GM18870 (cell line): ENCODE measurements around the gene SLC43A1.

Source experiments
- ATAC-seq: cut with Tn5 transposase; IDR thresholded peaks from one replicate; pipeline ENCODE4 v1.9.1; 2021; ENCODE audit warnings: moderate library complexity; ENCODE audit not compliant: unreplicated experiment

Gene SLC43A1

DNA sequence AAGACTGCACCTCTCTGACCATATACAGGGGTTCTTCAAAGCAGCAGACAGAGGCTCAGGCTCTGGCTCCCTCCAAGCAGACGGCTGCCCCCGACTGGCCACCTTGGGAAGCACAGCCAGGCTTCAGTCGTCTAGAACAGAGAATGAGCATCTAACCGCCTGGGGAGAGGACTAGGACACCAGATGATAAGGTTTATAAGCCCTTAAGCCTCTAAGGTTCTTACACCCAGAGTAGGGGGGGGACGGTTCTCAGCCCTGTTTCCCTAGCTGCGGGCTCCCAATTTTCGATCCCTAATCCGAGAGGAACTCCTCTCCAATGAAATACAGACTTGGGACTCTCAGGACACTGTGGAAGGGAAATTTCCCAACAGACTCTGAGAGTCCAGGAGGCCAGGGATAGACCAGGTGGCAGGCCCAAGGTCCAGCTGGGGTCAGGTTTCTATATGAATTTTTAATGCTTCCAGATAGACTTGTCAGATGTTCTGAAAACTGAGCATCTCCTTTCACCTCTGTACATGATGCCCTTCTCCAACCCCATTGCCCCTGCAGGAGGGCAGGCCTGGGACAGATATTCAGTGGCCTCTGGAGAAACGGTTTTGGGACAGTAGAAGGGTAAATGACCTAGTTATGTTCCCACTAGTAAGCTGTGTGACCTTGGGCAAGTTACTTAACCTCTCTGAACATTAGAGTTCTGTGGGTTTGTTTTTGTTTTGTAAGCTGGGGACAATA, 34.9 kb downstream of the SLC43A1 start:
- ATAC-seq = no peak

DNA sequence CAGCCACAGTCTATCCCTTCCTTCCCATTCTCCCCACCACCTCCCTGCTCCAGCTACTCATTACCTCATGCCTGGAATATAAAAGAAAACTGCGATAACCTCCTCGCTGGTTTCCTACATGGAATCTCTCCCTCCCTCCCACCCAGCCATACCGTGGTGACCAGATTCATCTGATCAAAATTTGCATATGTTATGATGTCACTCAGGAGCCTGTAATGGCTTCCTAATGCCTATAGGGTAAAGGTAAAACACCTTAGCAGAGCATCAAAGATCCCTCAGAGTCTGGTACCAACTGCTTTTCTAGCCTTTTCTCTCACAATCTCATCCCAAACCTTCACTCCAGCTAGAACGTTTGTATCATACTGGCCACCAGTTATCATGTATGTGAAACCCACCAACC, 35.6 kb downstream of the SLC43A1 start:
- ATAC-seq = no peak

DNA sequence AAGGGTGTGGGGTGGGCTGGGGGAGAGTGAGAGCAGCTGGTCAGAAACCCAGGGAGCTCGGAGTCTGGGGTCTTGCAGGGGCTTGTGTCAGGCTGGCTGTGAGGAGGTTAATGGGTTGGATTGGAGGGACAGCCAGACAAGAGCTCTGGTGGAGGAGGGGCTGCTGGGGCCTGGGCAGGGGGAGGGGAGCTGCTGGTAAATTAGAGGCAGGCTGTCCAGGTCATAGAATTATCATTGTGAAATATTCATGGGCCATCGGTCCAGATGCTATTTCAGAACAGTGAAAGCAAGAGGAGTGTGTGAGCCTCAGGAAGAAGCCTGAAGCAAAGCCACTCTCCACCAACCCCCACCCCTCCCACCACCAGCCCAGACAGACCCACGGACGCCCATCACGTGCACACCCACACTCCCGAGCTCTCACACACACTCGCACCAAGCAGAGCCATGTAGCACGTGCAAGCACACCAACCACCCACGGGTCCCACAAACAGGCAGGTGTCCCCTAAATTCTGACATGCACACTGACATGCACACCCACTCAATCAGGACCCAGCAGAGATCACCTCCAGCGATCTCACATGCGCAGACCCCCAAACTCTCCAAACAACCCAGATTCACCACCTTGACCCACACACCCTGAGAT, 36.4 kb downstream of the SLC43A1 start:
- no peak for ATAC-seq

DNA sequence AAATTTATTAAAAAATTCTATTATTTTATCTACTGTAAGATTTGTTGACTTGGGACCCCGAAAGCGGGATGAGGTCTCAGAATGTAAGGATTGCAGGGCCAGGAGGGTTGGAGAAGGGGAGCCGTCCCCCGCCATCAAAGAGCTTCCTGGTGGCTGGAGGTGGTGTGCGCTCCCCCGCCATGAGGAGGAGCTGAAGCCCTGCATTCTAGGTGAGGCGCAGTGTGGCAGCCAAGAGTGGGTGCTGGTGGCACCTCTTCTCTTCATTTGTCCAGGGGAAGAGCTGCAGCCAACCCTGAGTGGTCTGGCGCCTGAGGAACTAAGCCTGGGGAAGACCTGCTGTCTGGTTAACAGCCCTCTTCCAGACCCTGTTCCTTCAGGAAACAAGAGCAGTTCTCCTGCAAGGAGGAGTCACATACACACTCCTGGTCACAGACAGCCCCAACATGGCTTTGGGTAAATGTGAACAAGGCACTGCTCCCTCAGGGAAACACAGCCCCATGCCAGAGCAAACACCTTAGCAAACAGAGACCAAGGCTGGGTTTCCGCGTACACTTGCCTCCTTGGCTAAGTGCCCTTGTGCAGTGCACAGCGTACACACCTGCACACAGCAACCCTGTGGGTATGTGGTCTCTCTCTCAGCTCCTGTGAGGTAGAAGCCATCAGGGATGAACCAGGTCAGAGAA, 37.9 kb downstream of the SLC43A1 start:
- no peak for ATAC-seq

DNA sequence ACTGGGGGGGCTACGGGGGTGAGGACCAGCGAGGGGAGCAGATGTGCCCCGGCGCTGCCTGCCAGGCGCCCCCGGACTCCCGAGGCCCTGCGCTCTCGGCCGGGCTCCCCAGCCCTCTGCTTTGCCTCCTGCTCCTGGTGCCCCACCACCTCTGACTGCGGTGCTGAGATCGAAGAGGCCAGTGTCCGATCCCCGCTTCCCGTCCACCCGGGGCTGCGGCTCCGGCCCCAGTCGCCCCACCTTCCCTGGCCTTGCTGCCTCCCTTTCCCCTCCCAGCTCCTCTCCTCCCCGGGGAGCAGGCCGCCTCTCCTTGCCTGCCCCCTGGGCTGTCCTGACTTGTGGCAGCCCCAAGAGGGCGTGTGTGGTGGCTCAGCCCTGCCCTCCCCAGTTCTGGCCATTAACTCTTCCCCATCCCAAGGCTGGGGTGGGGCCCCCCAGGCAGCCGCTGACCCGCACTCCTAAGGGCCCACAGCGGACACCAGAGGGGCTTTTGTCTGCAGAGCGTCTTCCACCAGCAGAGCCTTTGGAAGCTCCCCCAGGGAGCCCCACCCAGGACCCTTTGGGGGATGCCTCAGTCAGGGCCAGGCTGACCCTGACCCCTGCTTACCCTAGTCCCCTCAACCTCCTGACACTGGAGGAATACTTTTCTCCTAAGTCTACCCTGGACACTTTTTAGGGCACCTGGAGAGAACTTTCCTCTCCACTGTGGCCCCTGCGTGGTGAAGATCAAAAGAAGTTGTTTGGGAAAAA, 38.6 kb downstream of the SLC43A1 start:
- ATAC-seq = peak; percentile 34

DNA sequence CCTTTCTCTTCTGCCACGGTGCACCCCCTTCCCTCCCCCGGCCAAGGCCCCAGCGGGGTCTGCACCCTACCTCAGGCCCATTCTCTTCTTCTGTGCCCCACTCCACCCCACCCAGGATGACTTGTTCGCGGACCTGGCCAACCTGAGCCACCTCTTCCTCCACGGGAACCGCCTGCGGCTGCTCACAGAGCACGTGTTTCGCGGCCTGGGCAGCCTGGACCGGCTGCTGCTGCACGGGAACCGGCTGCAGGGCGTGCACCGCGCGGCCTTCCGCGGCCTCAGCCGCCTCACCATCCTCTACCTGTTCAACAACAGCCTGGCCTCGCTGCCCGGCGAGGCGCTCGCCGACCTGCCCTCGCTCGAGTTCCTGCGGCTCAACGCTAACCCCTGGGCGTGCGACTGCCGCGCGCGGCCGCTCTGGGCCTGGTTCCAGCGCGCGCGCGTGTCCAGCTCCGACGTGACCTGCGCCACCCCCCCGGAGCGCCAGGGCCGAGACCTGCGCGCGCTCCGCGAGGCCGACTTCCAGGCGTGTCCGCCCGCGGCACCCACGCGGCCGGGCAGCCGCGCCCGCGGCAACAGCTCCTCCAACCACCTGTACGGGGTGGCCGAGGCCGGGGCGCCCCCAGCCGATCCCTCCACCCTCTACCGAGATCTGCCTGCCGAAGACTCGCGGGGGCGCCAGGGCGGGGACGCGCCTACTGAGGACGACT, 39.3 kb downstream of the SLC43A1 start:
- ATAC-seq = no peak

DNA sequence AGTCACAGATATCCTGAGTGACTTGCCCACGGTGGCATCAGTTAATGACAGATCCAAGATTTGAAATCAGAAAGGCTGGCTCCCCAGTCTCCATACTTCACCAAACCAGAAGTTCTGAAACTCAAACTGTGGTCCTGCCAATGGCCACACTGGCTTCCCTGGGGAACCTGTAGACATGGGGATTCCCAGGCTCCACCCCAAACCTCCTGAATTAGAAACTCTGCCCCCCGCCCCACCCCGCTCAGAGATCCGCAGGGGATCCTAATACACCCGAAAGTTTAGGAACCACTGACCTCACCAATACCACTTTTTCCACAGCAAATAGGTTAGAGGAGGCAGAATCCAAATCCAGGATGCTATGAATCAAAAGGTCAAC, 39.8 kb downstream of the SLC43A1 start:
- ATAC-seq = no peak

DNA sequence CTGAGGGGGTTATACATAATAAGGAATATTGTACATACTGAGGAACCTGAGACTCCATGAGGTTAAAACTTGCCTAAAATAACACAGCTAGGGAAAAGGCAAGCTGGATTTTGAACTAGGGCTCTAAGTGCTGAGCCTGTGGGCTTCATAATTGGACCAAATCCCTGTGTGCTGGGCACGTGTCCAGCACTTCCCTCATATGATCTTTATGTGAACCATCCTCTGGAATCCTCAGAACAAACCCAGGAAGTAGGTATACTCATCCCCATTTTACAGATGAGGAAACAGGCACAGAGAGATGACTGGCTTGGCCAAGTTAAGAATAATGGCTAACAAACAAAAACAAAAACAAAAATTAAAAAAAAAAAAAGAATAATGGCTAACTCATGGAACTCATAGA, 40.3 kb downstream of the SLC43A1 start:
- ATAC-seq = no peak

DNA sequence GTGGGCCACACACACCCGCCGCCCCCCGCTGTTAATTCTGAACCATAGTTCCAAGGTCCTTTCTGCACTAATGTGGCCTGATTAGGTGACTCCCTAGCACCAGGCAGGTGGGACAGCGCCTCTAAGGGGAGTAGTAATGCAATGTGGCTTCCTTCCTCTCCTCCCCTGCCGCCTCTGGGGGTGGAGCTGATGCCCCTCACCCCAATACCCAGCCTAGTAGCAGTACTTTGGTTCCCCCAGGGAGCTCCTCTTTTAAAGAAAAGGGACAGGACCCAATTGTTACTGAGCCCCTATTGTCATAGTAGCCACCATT, 40.7 kb downstream of the SLC43A1 start:
- no peak for ATAC-seq

DNA sequence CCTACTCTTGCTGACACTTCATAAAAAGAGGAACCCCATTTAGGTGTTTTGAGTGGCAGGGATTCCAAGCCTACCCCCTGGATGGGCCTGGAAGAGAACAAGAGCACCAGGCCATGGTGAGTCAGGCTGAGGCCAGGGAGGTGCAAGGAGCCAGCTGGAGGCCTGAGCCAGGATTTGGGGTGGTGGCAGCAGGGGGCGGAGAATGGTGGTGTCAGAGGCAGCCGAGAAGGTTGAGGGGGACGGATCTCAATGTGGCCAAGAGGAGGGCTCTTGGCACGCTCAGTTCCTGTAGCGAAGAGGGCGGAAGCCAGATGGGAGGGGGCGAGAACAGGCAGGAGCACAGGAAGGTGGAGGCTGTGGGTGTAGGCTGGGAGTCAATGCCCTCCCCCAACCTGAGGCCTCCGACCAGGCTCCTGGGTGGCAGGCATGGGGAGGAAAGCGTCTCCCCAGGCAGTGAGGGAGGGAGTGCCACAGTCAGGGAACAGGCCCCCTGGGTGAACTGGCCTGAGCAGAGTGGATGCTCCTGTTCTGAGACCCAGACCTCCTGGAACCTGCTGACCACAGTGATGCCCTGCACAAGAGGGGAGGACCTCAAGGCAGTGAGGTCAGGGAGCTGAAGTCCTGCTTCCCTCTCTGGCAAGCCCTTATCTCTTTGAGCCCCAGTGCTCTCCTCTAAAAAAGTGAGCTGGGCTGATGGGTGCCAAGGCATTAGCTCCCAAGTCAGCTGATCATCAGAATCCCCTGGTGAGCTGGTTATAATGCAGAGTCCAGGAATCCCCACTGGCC, 41.3 kb downstream of the SLC43A1 start:
- peak; percentile 64 for ATAC-seq

DNA sequence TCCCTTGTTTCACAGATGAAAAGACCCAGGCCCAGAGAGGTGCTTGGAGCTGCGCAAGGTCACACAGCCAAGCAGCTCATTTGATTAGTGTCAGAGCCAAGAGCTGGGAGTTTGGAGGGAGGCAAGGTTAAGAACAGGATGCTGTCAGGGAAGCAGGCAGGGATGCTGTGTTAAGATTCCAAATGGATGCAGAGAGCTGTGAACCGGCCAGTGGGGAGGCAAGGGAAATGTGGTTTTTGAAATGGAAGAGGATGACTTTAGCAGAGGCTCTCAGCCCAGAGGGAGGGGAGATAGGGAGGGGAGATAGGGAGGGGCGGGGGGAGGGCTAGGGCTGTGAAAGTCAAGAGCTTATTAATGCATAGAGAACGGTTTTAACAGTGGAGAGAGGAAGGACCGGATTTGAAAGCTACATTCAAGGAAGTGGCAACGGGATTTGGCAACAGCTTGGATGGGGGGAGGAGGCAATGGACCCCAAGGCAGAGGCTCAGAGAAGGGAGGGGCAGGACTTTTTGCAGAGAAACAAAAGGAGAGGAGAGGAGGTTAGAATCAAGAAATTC, 42.1 kb downstream of the SLC43A1 start:
- no peak for ATAC-seq

DNA sequence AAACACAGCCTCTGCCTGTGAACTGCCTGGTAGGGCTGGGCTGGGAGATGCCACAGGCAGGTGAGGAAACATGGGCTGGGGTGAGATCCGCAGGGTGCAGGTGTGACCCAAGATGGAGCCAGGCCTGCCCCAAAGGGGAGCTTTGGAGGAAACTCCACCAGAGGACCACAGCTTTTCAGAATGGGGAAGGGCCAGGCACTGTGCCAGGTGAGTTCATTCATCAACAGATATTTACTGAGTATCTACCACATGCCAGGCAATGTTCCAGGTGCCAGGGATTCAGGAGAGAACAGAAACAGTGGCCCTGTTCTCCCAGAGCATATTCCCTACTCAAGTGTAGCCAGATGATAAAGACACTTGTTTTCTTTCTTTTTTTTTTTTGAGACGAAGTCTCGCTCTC, 44.0 kb downstream of the SLC43A1 start:
- ATAC-seq = no peak

DNA sequence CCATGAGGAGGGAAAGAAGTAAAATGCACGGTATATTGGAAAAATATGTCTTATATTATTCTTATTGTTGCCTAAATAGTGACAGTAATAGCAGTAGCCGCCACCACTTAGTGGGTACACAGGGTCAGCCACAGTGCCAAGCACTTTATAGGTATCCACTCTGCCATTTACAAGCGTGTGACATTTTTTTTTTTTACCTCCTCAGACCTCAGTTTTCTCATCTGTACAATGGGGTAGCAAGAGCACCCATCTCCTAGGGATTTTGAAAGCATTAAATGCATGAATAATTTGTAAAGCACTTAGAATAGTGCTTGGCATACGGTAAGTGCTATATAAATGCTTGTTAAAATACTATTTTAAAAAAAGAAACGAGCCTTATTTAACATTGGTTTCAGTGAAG, 46.2 kb downstream of the SLC43A1 start:
- ATAC-seq = no peak

DNA sequence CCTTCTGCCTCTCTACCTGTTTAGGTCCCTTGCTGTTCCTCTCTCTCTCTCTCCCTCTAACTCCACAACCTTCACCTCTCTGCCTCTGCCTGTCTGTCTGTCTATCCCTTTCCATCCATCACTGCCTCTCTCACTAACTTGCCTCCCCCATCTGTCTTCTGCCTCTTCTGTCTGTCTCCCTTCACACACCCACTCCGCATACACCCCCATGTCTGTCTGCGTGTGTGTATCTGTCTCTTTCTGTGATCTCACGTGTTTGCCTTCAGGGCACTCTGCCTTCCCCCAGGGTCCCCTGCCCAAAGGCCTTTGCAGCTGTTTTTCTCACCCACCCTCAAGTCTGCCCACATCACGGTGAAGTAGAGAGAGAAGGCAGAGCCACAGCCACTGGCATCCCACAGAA, 47.2 kb downstream of the SLC43A1 start:
- no peak for ATAC-seq

DNA sequence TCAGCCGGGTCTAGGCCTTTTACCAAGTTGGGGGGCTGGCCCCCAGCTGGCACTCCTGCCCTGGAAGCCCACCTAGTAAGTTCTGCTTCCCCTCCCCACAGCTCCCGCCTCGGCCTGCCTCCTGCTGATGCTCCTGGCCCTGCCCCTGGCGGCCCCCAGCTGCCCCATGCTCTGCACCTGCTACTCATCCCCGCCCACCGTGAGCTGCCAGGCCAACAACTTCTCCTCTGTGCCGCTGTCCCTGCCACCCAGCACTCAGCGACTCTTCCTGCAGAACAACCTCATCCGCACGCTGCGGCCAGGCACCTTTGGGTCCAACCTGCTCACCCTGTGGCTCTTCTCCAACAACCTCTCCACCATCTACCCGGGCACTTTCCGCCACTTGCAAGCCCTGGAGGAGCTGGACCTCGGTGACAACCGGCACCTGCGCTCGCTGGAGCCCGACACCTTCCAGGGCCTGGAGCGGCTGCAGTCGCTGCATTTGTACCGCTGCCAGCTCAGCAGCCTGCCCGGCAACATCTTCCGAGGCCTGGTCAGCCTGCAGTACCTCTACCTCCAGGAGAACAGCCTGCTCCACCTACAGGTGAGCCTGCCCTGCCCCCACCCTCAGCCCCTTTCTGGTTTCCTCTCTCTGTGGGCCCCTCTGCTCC, 47.9 kb downstream of the SLC43A1 start:
- ATAC-seq = no peak

DNA sequence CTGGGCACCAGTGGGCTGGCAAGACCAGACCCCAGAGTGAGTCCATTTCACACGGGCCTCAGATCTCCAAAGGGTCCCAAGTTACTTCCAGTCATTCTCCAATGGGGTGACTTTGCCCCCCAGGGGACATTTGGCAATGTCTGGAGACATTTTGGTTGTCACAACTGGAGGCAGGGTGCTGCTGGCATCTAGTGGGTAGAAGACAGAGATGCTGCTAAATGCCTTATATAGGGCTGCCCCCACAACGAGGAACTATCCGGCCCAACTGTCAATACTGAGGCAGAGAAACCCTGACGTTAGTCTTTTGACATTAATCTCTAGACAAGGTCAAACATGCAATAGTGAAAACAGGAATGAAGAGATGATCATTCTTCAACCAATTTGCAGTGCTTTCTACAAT, 48.8 kb downstream of the SLC43A1 start:
- no peak for ATAC-seq

DNA sequence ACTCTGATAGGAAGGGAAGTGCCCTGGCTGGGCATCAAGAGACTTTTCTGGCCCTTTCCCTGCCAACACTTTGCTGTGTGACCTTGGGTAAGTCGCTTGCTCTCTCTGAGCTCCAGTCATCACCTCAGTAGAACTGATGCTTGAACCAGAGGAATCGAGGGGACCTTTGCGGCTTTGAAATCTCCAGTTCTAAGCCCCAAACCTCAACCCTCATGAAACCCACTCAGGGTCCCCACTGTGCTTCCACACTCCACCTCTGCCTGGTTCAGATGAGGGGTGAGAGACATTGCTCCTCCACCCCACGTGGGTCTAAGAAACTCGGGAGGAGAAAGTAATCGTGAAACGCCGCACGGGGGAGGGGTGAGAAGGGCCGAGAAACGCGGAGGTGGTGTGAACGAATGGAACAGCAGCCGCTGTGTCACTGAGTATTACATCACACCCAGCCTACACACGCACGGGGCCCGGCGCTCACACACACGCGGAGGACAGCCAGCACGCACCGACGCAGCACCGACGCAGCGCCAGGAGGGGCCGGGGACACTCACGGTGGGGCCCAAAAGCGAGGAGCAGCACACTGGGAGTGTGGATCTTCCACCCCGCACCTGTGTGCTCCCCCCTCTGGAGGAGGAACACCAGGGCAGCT, 50.8 kb downstream of the SLC43A1 start:
- no peak for ATAC-seq

DNA sequence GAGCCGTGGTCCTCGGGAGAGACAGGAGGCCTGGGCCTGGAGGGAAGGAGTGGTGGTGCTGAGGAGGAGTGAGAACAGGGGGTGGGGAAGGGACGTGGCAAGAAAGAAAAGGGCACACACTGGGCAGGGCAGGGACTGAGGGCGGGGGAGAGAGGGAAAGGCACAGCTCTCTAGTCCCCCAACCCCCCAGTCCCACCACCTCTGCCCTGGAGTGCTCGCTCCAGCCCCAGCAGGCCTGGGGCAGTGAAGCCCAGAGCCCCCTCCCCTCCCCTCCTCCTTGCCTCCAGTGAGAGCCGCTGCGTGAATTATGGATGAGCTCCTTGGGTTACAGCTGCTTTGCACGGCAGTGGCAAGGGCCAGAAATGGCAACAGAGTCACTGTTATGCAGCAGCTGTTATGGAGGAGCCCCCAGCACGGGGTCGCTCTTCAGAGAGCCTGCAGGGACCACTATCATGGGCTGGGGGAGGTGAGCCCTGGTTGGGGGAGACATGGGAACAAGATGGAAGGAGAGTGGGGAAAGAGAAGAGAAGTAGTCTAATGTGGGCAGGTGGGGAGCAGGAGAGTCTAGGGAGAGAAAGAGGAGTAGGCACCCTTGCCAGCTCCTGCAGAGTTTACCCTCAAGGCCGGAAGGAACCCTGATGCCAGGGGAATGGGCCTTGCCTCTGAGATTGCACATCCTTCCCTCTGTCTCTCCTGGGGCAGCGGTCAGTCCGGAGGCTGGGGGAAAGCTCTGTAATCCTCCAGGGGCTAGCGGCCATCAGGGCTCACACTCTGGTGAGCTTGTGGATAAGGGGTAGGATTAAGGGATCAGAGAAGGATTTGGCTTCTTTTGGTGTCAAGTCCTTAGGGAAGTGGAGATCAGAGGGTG, 51.6 kb downstream of the SLC43A1 start:
- ATAC-seq = no peak
